ENCODE results near the gene CTIF.

The CTIF gene

DNA sequence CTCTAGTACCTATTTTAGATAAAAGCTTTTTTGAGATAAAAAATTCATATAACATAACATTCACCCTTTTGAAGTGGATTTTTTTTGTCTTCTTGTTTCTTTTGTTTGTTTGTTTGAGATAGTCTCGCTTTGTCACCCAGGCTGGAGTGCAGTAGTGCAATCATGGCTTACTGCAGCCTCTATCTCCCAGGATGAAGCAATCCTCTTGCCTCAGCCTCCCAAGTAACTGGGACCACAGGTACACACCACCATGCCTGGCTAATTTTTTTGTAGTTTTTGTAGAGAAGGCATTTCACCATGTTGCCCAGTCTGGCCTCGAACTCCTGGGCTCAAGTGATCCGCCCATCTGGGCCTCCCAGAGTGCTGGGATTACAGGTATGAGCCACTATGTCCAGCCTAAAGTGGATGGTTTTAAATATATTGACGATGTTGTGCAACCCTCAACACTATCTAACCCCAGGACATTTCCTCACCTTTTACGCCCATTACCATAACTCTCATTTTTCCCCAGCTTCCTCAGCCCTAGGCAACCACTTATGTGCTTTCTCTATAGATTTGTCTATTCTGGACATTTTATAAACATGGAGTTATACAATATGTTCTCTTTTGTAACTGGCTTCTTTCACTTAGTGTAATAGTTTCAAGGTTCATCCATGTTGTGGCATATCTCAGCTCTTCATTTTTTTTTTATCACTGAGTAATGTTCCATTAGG, 38.8 kb downstream of the CTIF start:
- no peak for DNase-seq

- no peak for DNase-seq
Measured at GRCh38 chr18:48578289-48578688, 39.5 kb downstream of the CTIF start.

- no peak for DNase-seq
Measured at GRCh38 chr18:48580066-48580465, 41.2 kb downstream of the CTIF start.

GRCh38 chr18:48580782-48581181, 42.0 kb downstream of the CTIF start:
- DNase-seq = no peak

- no peak for DNase-seq
Measured at GRCh38 chr18:48581206-48581605, 42.4 kb downstream of the CTIF start.

GRCh38 chr18:48581941-48582340, 43.1 kb downstream of the CTIF start:
- no peak for DNase-seq

DNA sequence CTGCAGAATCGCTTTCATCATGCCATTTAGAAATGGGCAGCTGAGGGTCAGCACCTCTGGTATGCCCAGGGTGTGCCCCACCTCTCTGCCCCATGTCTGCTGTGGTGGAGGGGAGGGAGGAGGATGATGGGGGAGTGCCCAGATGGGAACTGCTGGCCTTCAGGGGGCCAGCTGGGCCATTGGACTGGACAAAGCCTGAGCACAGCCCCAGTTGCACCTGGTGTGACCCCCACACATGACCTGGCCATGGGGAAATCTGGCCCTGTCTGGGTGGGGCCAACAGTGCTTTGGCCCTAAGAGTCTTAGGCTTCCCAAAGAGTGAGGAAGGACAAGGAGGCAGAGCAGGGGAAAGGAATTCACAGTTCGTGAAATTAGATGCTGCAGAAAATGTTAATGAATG, 44.1 kb downstream of the CTIF start:
- no peak for DNase-seq

GRCh38 chr18:48583573-48583972, 44.7 kb downstream of the CTIF start:
- no peak for DNase-seq

DNA sequence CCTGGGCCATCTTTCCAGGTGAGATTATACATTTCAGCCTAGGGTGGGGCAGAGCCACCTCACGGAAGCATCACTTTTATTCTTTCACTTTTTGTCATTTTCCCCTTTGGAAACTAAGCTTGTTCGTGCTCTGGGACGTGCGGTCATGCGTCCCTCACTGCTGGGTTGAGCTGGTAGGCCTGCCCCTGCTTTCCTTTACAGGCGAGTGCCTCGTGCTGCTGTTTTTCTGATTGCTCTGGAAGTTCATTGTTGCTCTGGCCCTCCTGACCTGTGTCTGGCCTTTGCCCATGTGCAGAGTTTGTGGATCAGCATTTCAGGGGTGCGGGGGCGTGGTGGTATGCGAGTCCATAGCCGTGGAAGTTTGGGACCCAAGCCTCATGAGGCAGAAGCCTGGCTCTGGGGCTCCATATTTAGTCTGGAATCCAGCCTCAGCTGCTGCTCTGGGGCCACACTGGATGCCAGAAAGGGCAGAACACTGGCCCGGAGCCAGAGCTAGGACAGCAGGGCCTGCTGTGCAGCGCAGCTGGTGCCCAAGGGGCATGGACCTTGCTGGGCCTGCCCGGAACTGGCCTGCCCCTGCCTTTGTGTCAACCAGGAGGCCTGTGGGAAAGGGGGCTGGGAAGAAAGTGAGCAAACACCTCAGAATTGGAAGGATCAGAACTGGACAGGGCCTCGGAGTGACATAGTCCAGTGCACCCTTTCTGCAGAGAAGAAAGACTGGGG, 51.1 kb downstream of the CTIF start:
- no peak for DNase-seq

DNA sequence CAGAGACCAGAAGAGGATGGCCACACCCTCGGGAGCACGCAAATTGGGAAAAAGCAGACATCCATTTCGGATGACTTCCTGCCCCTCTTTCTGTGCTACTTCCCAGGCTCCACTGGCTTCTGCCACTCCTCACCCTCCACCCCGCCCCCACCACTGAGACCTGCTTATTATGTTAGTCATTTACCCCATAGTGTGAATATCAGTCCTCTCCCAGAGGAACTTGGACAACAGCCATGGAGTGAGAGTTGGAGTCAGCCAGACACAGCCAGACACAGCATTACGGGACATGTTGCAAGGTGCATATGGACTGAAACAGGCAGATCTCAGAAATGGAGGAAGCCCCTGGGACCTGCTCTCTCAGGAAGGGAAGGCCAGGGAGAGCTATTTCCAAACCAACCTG, 51.8 kb downstream of the CTIF start:
- DNase-seq = no peak

GRCh38 chr18:48592540-48593171, 53.8 kb downstream of the CTIF start:
- DNase-seq = no peak

DNA sequence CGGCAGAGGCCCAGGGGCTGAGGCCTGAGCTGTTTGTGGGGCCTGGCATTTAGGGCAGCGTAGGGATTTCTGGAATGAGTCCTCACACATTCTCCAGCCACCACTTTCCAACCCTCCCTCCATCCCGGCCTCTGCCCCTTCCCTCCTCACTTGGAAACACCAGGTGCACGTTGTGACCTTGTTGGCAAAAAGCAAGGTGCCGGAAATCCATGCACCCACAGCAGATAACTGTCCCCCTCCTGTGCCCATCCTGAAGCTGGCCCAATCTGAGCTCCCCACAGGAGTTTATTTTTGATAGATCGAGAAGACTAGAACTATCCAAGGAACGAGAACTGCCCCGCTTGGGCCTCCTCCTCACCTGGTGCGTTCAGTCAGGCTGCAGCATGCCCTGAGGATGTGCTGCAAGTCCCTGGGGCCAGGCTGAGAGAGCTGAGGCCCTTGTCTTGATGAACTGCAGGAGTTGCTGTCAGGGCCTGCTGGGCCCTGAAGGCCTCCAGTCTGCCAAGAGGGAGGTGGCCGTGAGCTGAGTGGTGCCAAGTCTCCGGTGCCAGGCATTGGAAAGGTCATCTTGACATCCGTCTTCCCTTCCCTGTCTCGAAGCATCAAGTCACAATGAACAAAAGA, 55.8 kb downstream of the CTIF start:
- DNase-seq = no peak

DNA sequence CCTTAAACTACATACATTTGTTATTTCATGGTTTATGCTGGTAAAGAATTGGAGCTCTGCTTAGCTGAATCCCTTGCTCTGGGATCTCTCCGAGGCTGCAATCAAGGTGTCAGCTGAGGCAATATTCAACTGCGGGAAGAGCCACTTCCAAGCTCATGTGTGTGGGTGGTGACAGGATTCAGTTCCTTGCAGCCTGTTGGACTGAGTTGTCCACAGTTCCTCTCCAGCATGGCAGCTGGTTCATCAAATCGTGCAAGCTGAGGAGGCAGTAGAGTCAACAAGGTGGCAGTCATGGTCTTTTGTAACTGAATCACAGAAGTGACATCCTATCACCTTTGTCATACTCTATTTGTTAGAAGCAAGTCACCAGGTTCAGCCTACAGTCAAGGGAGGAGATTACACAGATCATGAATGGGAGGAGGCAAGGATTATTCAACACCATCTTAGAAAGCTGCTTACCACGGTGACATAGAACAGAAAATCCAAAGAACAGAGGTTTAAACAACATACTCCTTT, 56.9 kb downstream of the CTIF start:
- no peak for DNase-seq

DNA sequence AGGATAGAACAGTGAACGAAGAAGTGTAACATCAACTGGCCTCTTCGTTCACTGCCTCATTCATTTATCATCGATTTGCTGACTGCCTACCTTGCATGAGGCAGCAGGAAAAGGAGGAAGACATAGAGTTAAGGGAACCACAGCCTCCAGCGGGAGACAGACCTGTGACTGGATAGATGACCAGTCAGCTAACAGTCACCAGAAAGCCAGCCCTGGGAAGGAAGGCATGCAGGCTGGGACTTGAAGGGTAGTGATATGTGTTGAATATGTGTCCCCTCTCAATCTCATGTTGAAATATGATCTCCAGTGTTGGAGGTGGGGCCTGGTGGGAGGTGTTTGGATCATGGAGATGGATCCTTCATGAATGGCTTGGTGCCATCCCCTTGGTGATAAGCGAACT, 58.3 kb downstream of the CTIF start:
- no peak for DNase-seq

- DNase-seq = no peak
Measured at GRCh38 chr18:48597671-48598070, 58.8 kb downstream of the CTIF start.

DNA sequence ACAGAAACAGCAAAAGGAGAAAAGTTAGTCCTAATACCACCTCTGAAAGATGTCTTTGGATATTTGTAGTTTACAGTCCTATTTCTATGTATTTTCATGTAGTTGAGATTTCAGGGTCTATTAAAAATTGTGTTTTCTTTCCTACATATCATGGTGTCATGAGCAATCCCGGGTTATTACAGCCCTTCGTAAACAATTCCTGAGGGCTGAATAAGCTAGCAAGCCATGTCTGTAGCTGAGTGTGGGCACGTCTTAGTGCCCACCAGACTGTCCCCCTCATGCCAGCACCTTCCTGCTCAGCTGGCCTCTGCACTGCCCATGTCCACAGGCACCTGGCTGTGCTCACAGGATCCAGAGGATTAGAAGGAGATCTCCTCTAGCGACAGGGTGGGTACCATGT, 60.6 kb downstream of the CTIF start:
- DNase-seq = no peak

GRCh38 chr18:48600046-48600445, 61.2 kb downstream of the CTIF start:
- DNase-seq = no peak

GRCh38 chr18:48600456-48601090, 61.7 kb downstream of the CTIF start:
- DNase-seq = no peak

GRCh38 chr18:48601343-48601742, 62.5 kb downstream of the CTIF start:
- no peak for DNase-seq

- DNase-seq = no peak
Measured at GRCh38 chr18:48602759-48603390, 64.0 kb downstream of the CTIF start.

- no peak for DNase-seq
Measured at GRCh38 chr18:48605408-48605845, 66.6 kb downstream of the CTIF start.
